NCI-H524 (cell line): ENCODE results near the gene AACS.
A peak's percentile ranks its signal among the peaks of the same experiment; 100 is the strongest.
"Not testable (repeated sequence)": the region's sequence is repeated elsewhere in the genome, so short reads cannot be mapped to it uniquely, and the experiment has no call there.

Source experiments
- DNase-seq, 2 experiments: peaks; one replicate each; lab custom pipeline; 2025; lab: John Stamatoyannopoulos, UW

AACS gene

GRCh38 chr12:125092108-125092871, 27.1 kb downstream of the AACS start:
- DNase-seq: no peak

- DNase-seq: no peak
Observed at GRCh38 chr12:125092872-125093680, 27.8 kb downstream of the AACS start.

GRCh38 chr12:125093681-125094330, 28.6 kb downstream of the AACS start:
- no peak for DNase-seq

GRCh38 chr12:125096894-125097293, 31.7 kb downstream of the AACS start:
- no peak for DNase-seq

GRCh38 chr12:125097427-125097826, 32.2 kb downstream of the AACS start:
- DNase-seq: no peak

GRCh38 chr12:125098676-125099408, 33.6 kb downstream of the AACS start:
- no peak for DNase-seq

GRCh38 chr12:125099409-125099782, 34.2 kb downstream of the AACS start:
- DNase-seq: no peak

GRCh38 chr12:125100551-125101434, 35.6 kb downstream of the AACS start:
- peak; percentile 3 to 34 for DNase-seq

- no peak for DNase-seq
Observed at GRCh38 chr12:125104982-125105381, 39.7 kb downstream of the AACS start.

- no peak for DNase-seq
Observed at GRCh38 chr12:125105600-125105999, 40.4 kb downstream of the AACS start.

- no peak for DNase-seq
Observed at GRCh38 chr12:125110641-125111360, 45.6 kb downstream of the AACS start.

GRCh38 chr12:125111403-125111802, 46.2 kb downstream of the AACS start:
- no peak for DNase-seq

GRCh38 chr12:125112614-125113013, 47.4 kb downstream of the AACS start:
- DNase-seq: not testable (repeated sequence)

GRCh38 chr12:125113263-125113662, 48.0 kb downstream of the AACS start:
- no peak for DNase-seq

GRCh38 chr12:125113789-125114188, 48.6 kb downstream of the AACS start:
- no peak for DNase-seq

GRCh38 chr12:125114365-125115141, 49.3 kb downstream of the AACS start:
- DNase-seq: no peak

- no peak for DNase-seq
Observed at GRCh38 chr12:125120566-125120965, 55.3 kb downstream of the AACS start.

- DNase-seq: no peak
Observed at GRCh38 chr12:125121106-125121505, 55.9 kb downstream of the AACS start.

- no peak for DNase-seq
Observed at GRCh38 chr12:125122668-125123067, 57.4 kb downstream of the AACS start.
